Activated CD4-positive, alpha-beta T cell treated with anti-CD3 and anti-CD28 coated beads, Interleukin-2, amount 10 ng/mL, durations not matched to agents 7 days and 5 days (primary cell): ENCODE measurements around the gene MCF2L. TPM values are rescaled to one million over a fixed set of nuclear protein-coding genes. Genes with fewer than 3 reads are reported as not detected.

Experiments
- CTCF ChIA-PET: fragments of 350-600 bp; sonication (Branson Sonifier 250); formaldehyde crosslinking; loops from one replicate; lab custom pipeline; 2021; ENCODE audit warnings: antibody characterized with exemption; lab: Charles Lee
- POLR2A ChIA-PET: fragments of 350-600 bp; sonication (Branson Sonifier 250); formaldehyde crosslinking; loops from one replicate; lab custom pipeline; 2021; ENCODE audit warnings: antibody characterized with exemption; lab: Charles Lee
- DNase-seq: peaks from one replicate; pipeline ENCODE4 v3.0.0-alpha.2; 2020
- H3K27ac Mint-ChIP-seq: one replicate; pipeline ENCODE4 v1.8.0; 2021; ENCODE audit warnings: mild to moderate bottlenecking, moderate library complexity, mixed read lengths
- H3K27me3 Mint-ChIP-seq: one replicate; pipeline ENCODE4 v1.8.0; 2021; ENCODE audit warnings: mixed read lengths
- H3K36me3 Mint-ChIP-seq: one replicate; pipeline ENCODE4 v1.8.0; 2021; ENCODE audit warnings: low read depth, mixed read lengths
- H3K4me1 Mint-ChIP-seq: one replicate; pipeline ENCODE4 v1.8.0; 2021; ENCODE audit warnings: mixed read lengths
- H3K4me3 Mint-ChIP-seq: one replicate; pipeline ENCODE4 v1.8.0; 2021; ENCODE audit warnings: mild to moderate bottlenecking, moderate library complexity, mixed read lengths
- H3K9me3 Mint-ChIP-seq: one replicate; pipeline ENCODE4 v1.8.0; 2021; ENCODE audit warnings: mixed read lengths
- total RNA-seq, 2 experiments: library from RNA; stranded (reverse); gene quantifications; one replicate each; pipeline ENCODE4 v1.2.3, GENCODE V29; 2021

The MCF2L gene
- total RNA-seq, 2 experiments from 2014 or later = 1.2 to 1.4 TPM

- ChIA-PET POLR2A (no interaction called here), CTCF (interaction anchor here (1.2 kb wide), 1 partner anchor 15 kb away, joined by 3 read pairs; no protein-coding TSS in a partner anchor)
- H3K4me1 Mint-ChIP-seq = no peaks in the 10 kb centered on the region
- no peaks in the 10 kb centered on the region for H3K27me3 Mint-ChIP-seq
- no peaks in the 10 kb centered on the region for H3K9me3 Mint-ChIP-seq
- DNase-seq = no peak
- no peak overlapping the region for H3K4me3 Mint-ChIP-seq
- H3K36me3 Mint-ChIP-seq = no peaks in the 10 kb centered on the region
- H3K27ac Mint-ChIP-seq = no peak overlapping the region
Observed at GRCh38 chr13:113045251-113046127, 76.5 kb downstream of the MCF2L start.

GRCh38 chr13:113046128-113046882 is 77.3 kb downstream of the MCF2L start:
- H3K4me1 Mint-ChIP-seq = no peaks in the 10 kb centered on the region
- H3K27me3 Mint-ChIP-seq = no peaks in the 10 kb centered on the region
- DNase-seq = no peak
- CTCF ChIA-PET = interaction anchor here (1.2 kb wide), 1 partner anchor 16 kb away, joined by 3 read pairs; no protein-coding TSS in a partner anchor
- H3K27ac Mint-ChIP-seq = no peak overlapping the region
- POLR2A ChIA-PET = no interaction called here
- H3K9me3 Mint-ChIP-seq = no peaks in the 10 kb centered on the region
- H3K4me3 Mint-ChIP-seq = no peak overlapping the region
- no peaks in the 10 kb centered on the region for H3K36me3 Mint-ChIP-seq

GRCh38 chr13:113046883-113047244 is 77.8 kb downstream of the MCF2L start:
- no peak for DNase-seq
- no peaks in the 10 kb centered on the region for H3K27me3 Mint-ChIP-seq
- H3K36me3 Mint-ChIP-seq = no peaks in the 10 kb centered on the region
- no peaks in the 10 kb centered on the region for H3K9me3 Mint-ChIP-seq
- no peak overlapping the region for H3K27ac Mint-ChIP-seq
- H3K4me3 Mint-ChIP-seq = no peak overlapping the region
- POLR2A ChIA-PET = no interaction called here
- H3K4me1 Mint-ChIP-seq = no peaks in the 10 kb centered on the region
- CTCF ChIA-PET = no interaction called here

GRCh38 chr13:113047587-113047986 is 78.6 kb downstream of the MCF2L start:
- H3K9me3 Mint-ChIP-seq = no peaks in the 10 kb centered on the region
- no peak for DNase-seq
- no peak overlapping the region for H3K4me3 Mint-ChIP-seq
- no peaks in the 10 kb centered on the region for H3K4me1 Mint-ChIP-seq
- ChIA-PET POLR2A (no interaction called here), CTCF (no interaction called here)
- H3K27me3 Mint-ChIP-seq = no peaks in the 10 kb centered on the region
- H3K27ac Mint-ChIP-seq = no peak overlapping the region
- no peaks in the 10 kb centered on the region for H3K36me3 Mint-ChIP-seq

- no peaks in the 10 kb centered on the region for H3K4me1 Mint-ChIP-seq
- H3K36me3 Mint-ChIP-seq = no peaks in the 10 kb centered on the region
- CTCF ChIA-PET = no interaction called here
- no peaks in the 10 kb centered on the region for H3K9me3 Mint-ChIP-seq
- H3K27ac Mint-ChIP-seq = no peak overlapping the region
- POLR2A ChIA-PET = no interaction called here
- no peak for DNase-seq
- H3K4me3 Mint-ChIP-seq = no peak overlapping the region
- no peaks in the 10 kb centered on the region for H3K27me3 Mint-ChIP-seq
Observed at GRCh38 chr13:113048766-113049165, 79.8 kb downstream of the MCF2L start.

GRCh38 chr13:113049521-113049941 is 80.5 kb downstream of the MCF2L start:
- CTCF ChIA-PET = interaction anchor here (0.8 kb wide), 1 partner anchor 14 kb away, joined by 3 read pairs; no protein-coding TSS in a partner anchor
- Mint-ChIP-seq H3K27me3 (no peaks in the 10 kb centered on the region), H3K4me3 (no peak overlapping the region), H3K9me3 (no peaks in the 10 kb centered on the region), H3K36me3 (no peaks in the 10 kb centered on the region), H3K27ac (no peak overlapping the region), H3K4me1 (no peaks in the 10 kb centered on the region)
- no peak for DNase-seq
- POLR2A ChIA-PET = no interaction called here

GRCh38 chr13:113049981-113050380 is 81.0 kb downstream of the MCF2L start:
- Mint-ChIP-seq H3K36me3 (no peaks in the 10 kb centered on the region), H3K27me3 (no peaks in the 10 kb centered on the region), H3K4me1 (no peaks in the 10 kb centered on the region), H3K9me3 (no peaks in the 10 kb centered on the region), H3K27ac (no peak overlapping the region), H3K4me3 (no peak overlapping the region)
- ChIA-PET POLR2A (no interaction called here), CTCF (interaction anchor here (0.8 kb wide), 1 partner anchor 15 kb away, joined by 3 read pairs; no protein-coding TSS in a partner anchor)
- DNase-seq = no peak

GRCh38 chr13:113050734-113051431 is 81.9 kb downstream of the MCF2L start:
- ChIA-PET CTCF (interaction anchor here (1.2 kb wide), 1 partner anchor 21 kb away, joined by 3 read pairs; no protein-coding TSS in a partner anchor), POLR2A (no interaction called here)
- Mint-ChIP-seq H3K36me3 (no peaks in the 10 kb centered on the region), H3K27me3 (no peaks in the 10 kb centered on the region), H3K9me3 (no peaks in the 10 kb centered on the region), H3K4me3 (no peak overlapping the region), H3K4me1 (no peaks in the 10 kb centered on the region), H3K27ac (no peak overlapping the region)
- no peak for DNase-seq

- Mint-ChIP-seq H3K9me3 (no peaks in the 10 kb centered on the region), H3K27me3 (no peaks in the 10 kb centered on the region), H3K27ac (no peak overlapping the region), H3K36me3 (no peaks in the 10 kb centered on the region), H3K4me3 (no peak overlapping the region), H3K4me1 (no peaks in the 10 kb centered on the region)
- ChIA-PET POLR2A (no interaction called here), CTCF (interaction anchor here (1.2 kb wide), 1 partner anchor 21 kb away, joined by 3 read pairs; no protein-coding TSS in a partner anchor)
- no peak for DNase-seq
Observed at GRCh38 chr13:113051641-113052040, 82.6 kb downstream of the MCF2L start.

GRCh38 chr13:113052206-113052605 is 83.2 kb downstream of the MCF2L start:
- H3K9me3 Mint-ChIP-seq = no peaks in the 10 kb centered on the region
- H3K4me1 Mint-ChIP-seq = no peaks in the 10 kb centered on the region
- H3K36me3 Mint-ChIP-seq = no peaks in the 10 kb centered on the region
- H3K4me3 Mint-ChIP-seq = no peak overlapping the region
- no peak for DNase-seq
- ChIA-PET CTCF (no interaction called here), POLR2A (interaction anchor here (0.6 kb wide), 1 partner anchor 208 kb away, joined by 3 read pairs; no protein-coding TSS in a partner anchor)
- H3K27me3 Mint-ChIP-seq = no peaks in the 10 kb centered on the region
- H3K27ac Mint-ChIP-seq = no peak overlapping the region

GRCh38 chr13:113052971-113053370 is 84.0 kb downstream of the MCF2L start:
- Mint-ChIP-seq H3K4me1 (no peaks in the 10 kb centered on the region), H3K27me3 (no peaks in the 10 kb centered on the region), H3K27ac (no peak overlapping the region), H3K4me3 (no peak overlapping the region), H3K36me3 (no peaks in the 10 kb centered on the region), H3K9me3 (no peaks in the 10 kb centered on the region)
- POLR2A ChIA-PET = interaction anchor here (0.6 kb wide), 1 partner anchor 207 kb away, joined by 3 read pairs; no protein-coding TSS in a partner anchor
- DNase-seq = no peak
- CTCF ChIA-PET = no interaction called here

- no peak overlapping the region for H3K27ac Mint-ChIP-seq
Observed at GRCh38 chr13:113053376-113053775, 84.4 kb downstream of the MCF2L start.

More at GRCh38 chr13:113053376-113053775, 84.4 kb downstream of the MCF2L start:
- Mint-ChIP-seq H3K9me3 (no peaks in the 10 kb centered on the region), H3K27me3 (no peaks in the 10 kb centered on the region), H3K4me3 (no peak overlapping the region), H3K4me1 (no peaks in the 10 kb centered on the region), H3K36me3 (no peaks in the 10 kb centered on the region)
- POLR2A ChIA-PET = no interaction called here
- no peak for DNase-seq
- CTCF ChIA-PET = no interaction called here
